Pancreas (tissue), 10 donors: ENCODE data around the gene ENPP3. TPM values are rescaled to one million over a fixed set of nuclear protein-coding genes. Genes with fewer than 3 reads are reported as not detected.

Experiments
- ATAC-seq, 4 donors: fragments of 200-7000 bp; cut with Tn5 transposase; one replicate each; pipeline versions ENCODE4 v1.8.0 to v1.9.1; 2020; ENCODE audit warnings: mild to moderate bottlenecking in 4 of 4, moderate library complexity in 4 of 4
- DNase-seq, 6 donors: peaks; one replicate each; pipeline ENCODE4 v3.0.0-alpha.2; 2020
- FAIRE-seq: peaks from 2 replicates; lab custom pipeline; 2012; peaks lifted over from hg19 to GRCh38; lab: Jason Lieb, UNC
- H3K27ac ChIP-seq, 4 donors: fragments of 200-600 bp; sonication (generic); 1 replicate in 3 of 4; 2 replicates in 1 of 4; pipeline versions ENCODE4 v1.5.0 to v1.8.0; 2020
- H3K27me3 ChIP-seq, 4 donors: fragments of 200-600 bp; one replicate each; pipeline ENCODE4 v1.8.0; 2021
- H3K36me3 ChIP-seq, 3 donors: fragments of 200-600 bp; sonication (generic) in 1 of 3; one replicate each; pipeline versions ENCODE4 v1.5.0 to v1.8.0; 2020 to 2021
- H3K4me1 ChIP-seq, 3 donors: fragments of 200-600 bp; one replicate each; pipeline ENCODE4 v1.8.0; 2021
- H3K4me3 ChIP-seq, 4 donors: fragments of 200-600 bp; sonication (generic) in 2 of 4; one replicate each; pipeline versions ENCODE4 v1.5.0 to v1.8.0; 2020 to 2021
- H3K9me3 ChIP-seq, 4 donors: fragments of 200-600 bp; one replicate each; pipeline ENCODE4 v1.8.0; 2021
- CTCF ChIP-seq, 4 donors: fragments of 200-600 bp; sonication (generic) in 3 of 4; IDR thresholded peaks; one replicate each; pipeline versions ENCODE4 v1.5.0 to v1.8.0; 2021; ENCODE audit warnings: antibody characterized with exemption in 4 of 4
- WGBS, 2 donors: extraction: QIAGEN DNeasy Blood & Tissue Kit; methylation state at CpG; one replicate each; pipeline ENCODE4 v1.1.7; 2013; 5-methylcytosine and 5-hydroxymethylcytosine counted together
- intact Hi-C, 3 donors: fragments of 100-400 bp; cut with DNase I; formaldehyde crosslinking; loops; one replicate each; pipeline versions ENCODE4 v1.11.1 to v1.14.2; 2022
- polyA plus RNA-seq, 2 donors: library from polyadenylated mRNA; stranded (reverse); fragments of 200-250 nt; gene quantifications; one replicate each; pipeline ENCODE4 v1.2.3, GENCODE V29; 2013
- total RNA-seq, 6 donors: library from RNA; stranded (reverse); fragmentation: NEBNext Ultra II Directional in 4 of 6; extraction: Animal tissue kit (Norgen Biotek cat#: 25700) in 4 of 6; gene quantifications; one replicate each; pipeline versions ENCODE4 v1.2.1 to v1.2.4, GENCODE V29; 2021 to 2023
- donor health status: healthy with polysubstance abuse.
- donor health status: DM: no; HTN: no; CAD: no; lungs with moderate emphysema.
- donor health status: DM: no; HTN: no; CAD: no.
- donor health status: control.
- donor health status: control.
- donor health status: Bipolar disorder and iron deficiency.
- donor health status: DM: yes; HTN: yes; CAD: no.
- donor health status: DM: no; HTN: no; CAD: no.
- donor health status: DM: no; HTN: no; CAD: no.
- donor health status: DM: yes; HTN: yes; CAD: no.

Gene ENPP3
- total and polyA plus RNA-seq, 8 donors, result 0.07 to 0.38 (median 0.13) TPM; not detected in 3

GRCh38 chr6:131660195-131660594, 23.1 kb downstream of the ENPP3 start:
- 63 to 79% methylated on average over 1 of the region's 1 CpG for WGBS, 2 donors

GRCh38 chr6:131663578-131664165, 26.6 kb downstream of the ENPP3 start:
- H3K9me3 ChIP-seq, result no peaks in the 10 kb centered on the region
- no peaks in the 10 kb centered on the region for H3K27me3 ChIP-seq
- H3K36me3 ChIP-seq, result no peaks in the 10 kb centered on the region
- H3K4me1 ChIP-seq, result no peaks in the 10 kb centered on the region
- no peak overlapping the region for H3K27ac ChIP-seq
- no peak for DNase-seq
- no peak for FAIRE-seq
- intact Hi-C loops, result no loop called here
- TF ChIP-seq CTCF (IDR thresholded peaks at IDR 0.05), result no peak
- ATAC-seq, result no peak
- H3K4me3 ChIP-seq, result no peak overlapping the region
- WGBS, 2 donors, result 85 to 93% methylated on average over 2 of the region's 2 CpGs

More at GRCh38 chr6:131660195-131660594, 23.1 kb downstream of the ENPP3 start:
- no peak for TF ChIP-seq CTCF (IDR thresholded peaks at IDR 0.05)
- no peak for DNase-seq
- FAIRE-seq, result no peak
- Histone ChIP-seq H3K9me3 (no peaks in the 10 kb centered on the region), H3K27me3 (no peaks in the 10 kb centered on the region), H3K4me1 (no peaks in the 10 kb centered on the region), H3K4me3 (no peak overlapping the region), H3K36me3 (no peaks in the 10 kb centered on the region), H3K27ac (no peak overlapping the region)
- intact Hi-C loops, result no loop called here
- ATAC-seq, result no peak

DNA sequence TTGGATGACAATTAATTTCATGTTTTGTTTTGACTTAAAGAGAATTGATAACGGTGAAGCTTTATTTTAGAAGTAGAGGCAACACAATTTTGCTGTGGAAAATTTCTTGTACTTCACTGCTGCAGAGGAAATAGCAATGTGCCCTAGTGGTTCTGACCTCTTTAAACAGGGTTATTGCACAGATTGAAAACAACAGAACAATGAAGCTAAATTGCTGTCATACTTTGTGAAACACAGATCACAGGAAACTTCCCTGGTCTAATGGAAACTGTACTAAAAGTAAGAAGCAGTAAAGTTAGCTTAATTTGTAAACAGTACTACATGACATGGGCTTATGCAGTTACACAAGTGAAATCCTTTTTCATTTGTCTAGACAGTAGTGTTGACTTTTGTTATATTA, 32.8 kb downstream of the ENPP3 start:
- TF ChIP-seq CTCF (IDR thresholded peaks at IDR 0.05), result no peak
- WGBS, 2 donors, result 86 to 88% methylated on average over 1 of the region's 1 CpG
- no peak overlapping the region for H3K27ac ChIP-seq
- H3K36me3 ChIP-seq, result no peaks in the 10 kb centered on the region
- H3K4me3 ChIP-seq, result no peak overlapping the region
- no peaks in the 10 kb centered on the region for H3K4me1 ChIP-seq
- no peak for FAIRE-seq
- intact Hi-C loops, result no loop called here
- H3K9me3 ChIP-seq, result no peaks in the 10 kb centered on the region
- ATAC-seq, result no peak
- H3K27me3 ChIP-seq, result no peaks in the 10 kb centered on the region
- DNase-seq, result no peak

GRCh38 chr6:131673184-131673583, 36.1 kb downstream of the ENPP3 start:
- WGBS, 2 donors, result 82 to 85% methylated on average over 2 of the region's 2 CpGs
- H3K9me3 ChIP-seq, result no peaks in the 10 kb centered on the region
- intact Hi-C loops, result no loop called here
- no peak for DNase-seq
- H3K4me1 ChIP-seq, result no peaks in the 10 kb centered on the region
- no peak for ATAC-seq
- TF ChIP-seq CTCF (IDR thresholded peaks at IDR 0.05), result no peak
- no peak for FAIRE-seq
- H3K27me3 ChIP-seq, result no peaks in the 10 kb centered on the region
- no peak overlapping the region for H3K4me3 ChIP-seq
- H3K27ac ChIP-seq, result no peak overlapping the region
- no peaks in the 10 kb centered on the region for H3K36me3 ChIP-seq

DNA sequence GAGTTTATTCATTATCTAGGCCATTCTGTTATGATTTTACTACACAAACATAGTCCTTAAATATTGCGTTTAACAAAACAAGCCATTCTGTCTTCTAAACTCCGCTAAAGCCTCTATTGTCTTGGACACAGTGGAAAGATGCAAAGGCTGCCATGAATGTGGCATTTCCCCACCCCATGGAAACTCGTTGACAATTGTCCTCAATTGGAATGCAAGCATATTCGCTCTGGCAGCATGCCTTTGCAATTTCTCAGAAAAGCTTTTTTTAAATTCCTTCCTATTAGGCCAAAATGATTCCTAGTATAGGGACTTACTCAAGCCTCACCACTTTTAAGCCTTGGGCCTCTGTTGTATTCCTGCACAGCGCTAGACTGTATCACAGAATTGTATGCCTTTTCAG, 41.3 kb downstream of the ENPP3 start:
- no peak for DNase-seq
- intact Hi-C loops, result no loop called here
- Histone ChIP-seq H3K9me3 (no peaks in the 10 kb centered on the region), H3K36me3 (no peaks in the 10 kb centered on the region), H3K27me3 (no peaks in the 10 kb centered on the region), H3K27ac (no peak overlapping the region), H3K4me3 (no peak overlapping the region), H3K4me1 (no peaks in the 10 kb centered on the region)
- WGBS, 2 donors, result 80 to 81% methylated on average over 5 of the region's 5 CpGs
- no peak for ATAC-seq
- no peak for TF ChIP-seq CTCF (IDR thresholded peaks at IDR 0.05)
- no peak for FAIRE-seq
